ENCODE results near the gene CERCAM. TPM values are rescaled to one million over a fixed set of nuclear protein-coding genes. Genes with fewer than 3 reads are reported as not detected.

Gene CERCAM
- total and polyA plus RNA-seq, 2 of the 13 experiments (the other 11 are each of a cell fraction or from before 2014, with no cell fraction given) = 9.0 to 17.1 TPM

GRCh38 chr9:128420651-128421481, at the start of gene CERCAM (continued):
- TF ChIP-seq, protein P1, sequence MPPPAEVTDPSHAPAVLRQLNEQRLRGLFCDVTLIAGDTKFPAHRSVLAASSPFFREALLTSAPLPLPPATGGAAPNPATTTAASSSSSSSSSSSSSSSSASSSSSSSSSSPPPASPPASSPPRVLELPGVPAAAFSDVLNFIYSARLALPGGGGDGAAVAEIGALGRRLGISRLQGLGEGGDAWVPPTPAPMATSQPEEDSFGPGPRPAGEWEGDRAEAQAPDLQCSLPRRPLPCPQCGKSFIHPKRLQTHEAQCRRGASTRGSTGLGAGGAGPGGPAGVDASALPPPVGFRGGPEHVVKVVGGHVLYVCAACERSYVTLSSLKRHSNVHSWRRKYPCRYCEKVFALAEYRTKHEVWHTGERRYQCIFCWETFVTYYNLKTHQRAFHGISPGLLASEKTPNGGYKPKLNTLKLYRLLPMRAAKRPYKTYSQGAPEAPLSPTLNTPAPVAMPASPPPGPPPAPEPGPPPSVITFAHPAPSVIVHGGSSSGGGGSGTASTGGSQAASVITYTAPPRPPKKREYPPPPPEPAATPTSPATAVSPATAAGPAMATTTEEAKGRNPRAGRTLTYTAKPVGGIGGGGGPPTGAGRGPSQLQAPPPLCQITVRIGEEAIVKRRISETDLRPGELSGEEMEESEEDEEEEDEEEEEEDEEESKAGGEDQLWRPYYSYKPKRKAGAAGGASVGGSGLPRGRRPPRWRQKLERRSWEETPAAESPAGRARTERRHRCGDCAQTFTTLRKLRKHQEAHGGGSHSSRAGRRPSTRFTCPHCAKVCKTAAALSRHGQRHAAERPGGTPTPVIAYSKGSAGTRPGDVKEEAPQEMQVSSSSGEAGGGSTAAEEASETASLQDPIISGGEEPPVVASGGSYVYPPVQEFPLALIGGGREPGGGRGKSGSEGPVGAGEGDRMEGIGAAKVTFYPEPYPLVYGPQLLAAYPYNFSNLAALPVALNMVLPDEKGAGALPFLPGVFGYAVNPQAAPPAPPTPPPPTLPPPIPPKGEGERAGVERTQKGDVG (CRISPR knock-in tag; IDR thresholded peaks at IDR 0.05; ENCODE audit: borderline replicate concordance) = no peak
- TF ChIP-seq ZFYVE20 (CRISPR knock-in tag; IDR thresholded peaks at IDR 0.05; ENCODE audit: borderline replicate concordance, low read depth) = no peak
- no peak for TF ChIP-seq ISL2 (CRISPR knock-in tag; IDR thresholded peaks at IDR 0.05)
- TF ChIP-seq HMGXB4 (CRISPR knock-in tag; IDR thresholded peaks at IDR 0.05; ENCODE audit: borderline replicate concordance in 1 of 2, low read depth in 1 of 2) = peak; percentile 43 to 44; a peak in 2 of 4 replicates
- no peak for TF ChIP-seq ZNF839 (CRISPR knock-in tag; IDR thresholded peaks at IDR 0.05; ENCODE audit: borderline replicate concordance)
- TF ChIP-seq, protein P2, sequence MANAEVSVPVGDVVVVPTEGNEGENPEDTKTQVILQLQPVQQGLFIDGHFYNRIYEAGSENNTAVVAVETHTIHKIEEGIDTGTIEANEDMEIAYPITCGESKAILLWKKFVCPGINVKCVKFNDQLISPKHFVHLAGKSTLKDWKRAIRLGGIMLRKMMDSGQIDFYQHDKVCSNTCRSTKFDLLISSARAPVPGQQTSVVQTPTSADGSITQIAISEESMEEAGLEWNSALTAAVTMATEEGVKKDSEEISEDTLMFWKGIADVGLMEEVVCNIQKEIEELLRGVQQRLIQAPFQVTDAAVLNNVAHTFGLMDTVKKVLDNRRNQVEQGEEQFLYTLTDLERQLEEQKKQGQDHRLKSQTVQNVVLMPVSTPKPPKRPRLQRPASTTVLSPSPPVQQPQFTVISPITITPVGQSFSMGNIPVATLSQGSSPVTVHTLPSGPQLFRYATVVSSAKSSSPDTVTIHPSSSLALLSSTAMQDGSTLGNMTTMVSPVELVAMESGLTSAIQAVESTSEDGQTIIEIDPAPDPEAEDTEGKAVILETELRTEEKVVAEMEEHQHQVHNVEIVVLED (CRISPR knock-in tag; IDR thresholded peaks at IDR 0.05; ENCODE audit: borderline replicate concordance) = no peak
- no peak for TF ChIP-seq ZNF292 (CRISPR knock-in tag; IDR thresholded peaks at IDR 0.05; ENCODE audit: borderline replicate concordance, low read depth)
- TF ChIP-seq, protein P3, sequence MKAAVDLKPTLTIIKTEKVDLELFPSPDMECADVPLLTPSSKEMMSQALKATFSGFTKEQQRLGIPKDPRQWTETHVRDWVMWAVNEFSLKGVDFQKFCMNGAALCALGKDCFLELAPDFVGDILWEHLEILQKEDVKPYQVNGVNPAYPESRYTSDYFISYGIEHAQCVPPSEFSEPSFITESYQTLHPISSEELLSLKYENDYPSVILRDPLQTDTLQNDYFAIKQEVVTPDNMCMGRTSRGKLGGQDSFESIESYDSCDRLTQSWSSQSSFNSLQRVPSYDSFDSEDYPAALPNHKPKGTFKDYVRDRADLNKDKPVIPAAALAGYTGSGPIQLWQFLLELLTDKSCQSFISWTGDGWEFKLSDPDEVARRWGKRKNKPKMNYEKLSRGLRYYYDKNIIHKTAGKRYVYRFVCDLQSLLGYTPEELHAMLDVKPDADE (CRISPR knock-in tag; IDR thresholded peaks at IDR 0.05) = no peak
- TF ChIP-seq ELF4 (CRISPR knock-in tag; IDR thresholded peaks at IDR 0.05; ENCODE audit: borderline replicate concordance) = no peak
- TF ChIP-seq UBTF (CRISPR knock-in tag; IDR thresholded peaks at IDR 0.05) = peak; percentile 71; the same call in 1 of the 2 replicates
- TF ChIP-seq MBNL3 (CRISPR knock-in tag; conservative IDR thresholded peaks at IDR 0.05) = no peak
- no peak for TF ChIP-seq BRCA1 (CRISPR knock-in tag; IDR thresholded peaks at IDR 0.05)
- TF ChIP-seq ZFP36L1 (CRISPR knock-in tag; IDR thresholded peaks at IDR 0.05) = no peak
- TF ChIP-seq ZMYM3 (CRISPR knock-in tag; IDR thresholded peaks at IDR 0.05) = no peak
- no peak for TF ChIP-seq CC2D1A (CRISPR knock-in tag; IDR thresholded peaks at IDR 0.05)
- TF ChIP-seq ZFP90 (CRISPR knock-in tag; IDR thresholded peaks at IDR 0.05; ENCODE audit: borderline replicate concordance) = 0 out of 2 replicates have a peak, but pooled peaks have one; percentile 11
- peak; percentile 37; the same call in 1 of the 2 replicates for TF ChIP-seq EEA1 (CRISPR knock-in tag; IDR thresholded peaks at IDR 0.05; ENCODE audit: borderline replicate concordance)

All from HepG2 (cell line).